GM12892 (cell line): ENCODE measurements around the gene NDRG3.

Experiments
- POLR2A ChIP-seq: IDR thresholded peaks from 2 replicates; pipeline ENCODE4 v1.6.1; 2011; ENCODE audit warnings: low read depth, low read length, control low read depth
- POLR2AphosphoS5 ChIP-seq: IDR thresholded peaks from 2 replicates; pipeline ENCODE4 v1.6.1; 2011; ENCODE audit warnings: low read depth, low read length, control low read depth

- TF ChIP-seq POLR2A (no peak), POLR2AphosphoS5 (no peak)
Observed at GRCh38 chr20:36666181-36666740, 79.6 kb downstream of the NDRG3 start.
